ENCODE measurements around the gene SSNA1.

The SSNA1 gene

GRCh38 chr9:137167747-137168572 is 20.5 kb upstream of the SSNA1 start:
- Histone ChIP-seq H3K9me3 (ENCODE audit: insufficient read depth, low read length) (no peaks in the 10 kb centered on the region), H3K4me1 (ENCODE audit: low read length) (0 out of 2 replicates have a peak, but pooled peaks cover 3% of the 10 kb centered on the region), H3K4me2 (ENCODE audit: low read length) (peak overlapping the region; percentile 50), H3K4me3 (ENCODE audit: low read length) (peak overlapping the region; percentile 62), H3K27me3 (ENCODE audit: low read depth, low read length) (no peaks in the 10 kb centered on the region; the same call in none of the 2 replicates), H3K9ac (ENCODE audit: low read length) (no peak overlapping the region), H3K27ac (ENCODE audit: low read length) (no peak overlapping the region), H3K36me3 (replicated peaks; ENCODE audit: low read depth, low read length) (no peaks in the 10 kb centered on the region), H4K20me1 (ENCODE audit: insufficient read depth, low read length) (no peaks in the 10 kb centered on the region), H3K79me2 (ENCODE audit: low read length) (no peaks in the 10 kb centered on the region), H2AFZ (ENCODE audit: low read depth, low read length) (no peak overlapping the region)
- TF ChIP-seq EZH2phosphoT487 (IDR thresholded peaks at IDR 0.05; ENCODE audit: low read depth) (no peak), CTCF (IDR thresholded peaks at IDR 0.05; ENCODE audit: low read depth, low read length) (no peak)

GRCh38 chr9:137168573-137168903 is 19.9 kb upstream of the SSNA1 start:
- H4K20me1 ChIP-seq (ENCODE audit: insufficient read depth, low read length): no peaks in the 10 kb centered on the region
- peak overlapping the region; percentile 70 for H3K4me3 ChIP-seq (ENCODE audit: low read length)
- peaks cover 8% of the 10 kb centered on the region; the same call in 1 of the 2 replicates for H3K4me1 ChIP-seq (ENCODE audit: low read length)
- no peak overlapping the region for H3K27ac ChIP-seq (ENCODE audit: low read length)
- no peaks in the 10 kb centered on the region; the same call in none of the 2 replicates for H3K27me3 ChIP-seq (ENCODE audit: low read depth, low read length)
- peak overlapping the region; percentile 50 for H3K4me2 ChIP-seq (ENCODE audit: low read length)
- H3K9ac ChIP-seq (ENCODE audit: low read length): peak overlapping the region; percentile 20
- H3K9me3 ChIP-seq (ENCODE audit: insufficient read depth, low read length): no peaks in the 10 kb centered on the region
- TF ChIP-seq CTCF (IDR thresholded peaks at IDR 0.05; ENCODE audit: low read depth, low read length): no peak
- no peak for TF ChIP-seq EZH2phosphoT487 (IDR thresholded peaks at IDR 0.05; ENCODE audit: low read depth)
- no peak overlapping the region for H2AFZ ChIP-seq (ENCODE audit: low read depth, low read length)
- no peaks in the 10 kb centered on the region for H3K79me2 ChIP-seq (ENCODE audit: low read length)
- no peaks in the 10 kb centered on the region for H3K36me3 ChIP-seq (replicated peaks; ENCODE audit: low read depth, low read length)

GRCh38 chr9:137168904-137169856 is 19.3 kb upstream of the SSNA1 start:
- Histone ChIP-seq H3K4me2 (ENCODE audit: low read length) (peak overlapping the region; percentile 50), H3K27ac (ENCODE audit: low read length) (no peak overlapping the region), H3K4me1 (ENCODE audit: low read length) (peaks cover 12% of the 10 kb centered on the region), H3K4me3 (ENCODE audit: low read length) (peak overlapping the region; percentile 70), H3K9ac (ENCODE audit: low read length) (peak overlapping the region; percentile 20), H3K79me2 (ENCODE audit: low read length) (no peaks in the 10 kb centered on the region), H2AFZ (ENCODE audit: low read depth, low read length) (no peak overlapping the region), H3K27me3 (ENCODE audit: low read depth, low read length) (no peaks in the 10 kb centered on the region; the same call in none of the 2 replicates), H3K36me3 (replicated peaks; ENCODE audit: low read depth, low read length) (no peaks in the 10 kb centered on the region), H3K9me3 (ENCODE audit: insufficient read depth, low read length) (no peaks in the 10 kb centered on the region), H4K20me1 (ENCODE audit: insufficient read depth, low read length) (no peaks in the 10 kb centered on the region)
- TF ChIP-seq CTCF (IDR thresholded peaks at IDR 0.05; ENCODE audit: low read depth, low read length) (no peak), EZH2phosphoT487 (IDR thresholded peaks at IDR 0.05; ENCODE audit: low read depth) (no peak)
